ENCODE measurements around the gene HOXC9.

The HOXC9 gene

DNA sequence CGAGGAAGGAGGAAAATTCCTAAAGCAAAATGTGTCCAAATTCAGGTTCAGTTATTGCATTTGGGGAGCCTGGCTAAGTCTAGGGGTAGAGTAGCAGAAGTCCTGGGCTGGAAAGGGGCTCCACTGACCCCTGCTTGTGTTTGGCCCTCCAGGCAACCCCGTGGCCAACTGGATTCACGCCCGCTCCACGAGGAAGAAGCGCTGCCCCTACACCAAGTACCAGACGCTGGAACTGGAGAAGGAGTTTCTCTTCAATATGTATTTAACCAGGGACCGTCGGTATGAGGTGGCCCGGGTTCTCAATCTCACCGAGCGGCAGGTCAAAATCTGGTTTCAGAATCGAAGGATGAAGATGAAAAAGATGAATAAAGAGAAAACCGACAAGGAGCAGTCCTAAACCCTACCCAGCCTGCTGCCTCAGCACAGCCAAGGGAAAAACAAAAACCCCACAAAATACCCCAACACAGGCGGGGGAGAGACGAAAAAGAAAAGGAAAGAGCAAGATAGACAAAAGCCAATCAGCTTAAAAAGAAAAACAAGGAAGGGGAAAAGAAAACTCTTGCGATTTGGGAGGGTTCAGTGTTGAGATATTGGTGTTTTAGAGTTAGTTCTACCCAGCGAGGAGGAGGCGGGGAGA, 2.4 kb downstream of the HOXC9 start:
- no peak for FAIRE-seq
- no peak for DNase-seq (ENCODE audit: insufficient read length, low spot score)
- TF ChIP-seq, protein P1, sequence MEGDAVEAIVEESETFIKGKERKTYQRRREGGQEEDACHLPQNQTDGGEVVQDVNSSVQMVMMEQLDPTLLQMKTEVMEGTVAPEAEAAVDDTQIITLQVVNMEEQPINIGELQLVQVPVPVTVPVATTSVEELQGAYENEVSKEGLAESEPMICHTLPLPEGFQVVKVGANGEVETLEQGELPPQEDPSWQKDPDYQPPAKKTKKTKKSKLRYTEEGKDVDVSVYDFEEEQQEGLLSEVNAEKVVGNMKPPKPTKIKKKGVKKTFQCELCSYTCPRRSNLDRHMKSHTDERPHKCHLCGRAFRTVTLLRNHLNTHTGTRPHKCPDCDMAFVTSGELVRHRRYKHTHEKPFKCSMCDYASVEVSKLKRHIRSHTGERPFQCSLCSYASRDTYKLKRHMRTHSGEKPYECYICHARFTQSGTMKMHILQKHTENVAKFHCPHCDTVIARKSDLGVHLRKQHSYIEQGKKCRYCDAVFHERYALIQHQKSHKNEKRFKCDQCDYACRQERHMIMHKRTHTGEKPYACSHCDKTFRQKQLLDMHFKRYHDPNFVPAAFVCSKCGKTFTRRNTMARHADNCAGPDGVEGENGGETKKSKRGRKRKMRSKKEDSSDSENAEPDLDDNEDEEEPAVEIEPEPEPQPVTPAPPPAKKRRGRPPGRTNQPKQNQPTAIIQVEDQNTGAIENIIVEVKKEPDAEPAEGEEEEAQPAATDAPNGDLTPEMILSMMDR (IDR thresholded peaks at IDR 0.05; ENCODE audit: insufficient read depth, missing control alignments), result no peak

DNA sequence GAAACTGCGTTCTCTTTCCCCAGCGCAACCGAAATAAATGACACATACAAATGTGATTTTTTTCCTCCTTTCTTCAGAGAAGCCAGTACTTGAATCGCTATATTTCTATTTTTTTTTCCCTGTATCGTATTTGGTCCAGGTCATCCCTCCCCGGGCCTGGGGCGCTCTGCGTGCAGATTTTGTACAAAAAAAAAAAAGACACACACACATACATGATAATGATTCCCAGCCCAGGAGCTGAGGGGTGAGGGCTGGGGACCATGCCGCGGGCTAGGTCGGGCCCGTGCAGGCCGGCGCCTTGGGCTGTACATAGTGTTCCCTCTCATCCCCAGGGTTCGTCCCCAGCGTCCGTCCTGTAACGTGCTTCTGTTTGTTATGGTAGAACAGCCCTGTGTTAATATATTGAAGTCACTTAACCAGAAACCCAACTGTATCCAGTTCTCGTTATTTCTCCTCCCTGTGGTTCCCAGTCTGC, 3.0 kb downstream of the HOXC9 start:
- DNase-seq (ENCODE audit: insufficient read length, low spot score) (no peak), FAIRE-seq (no peak)
- TF ChIP-seq, protein P1 (IDR thresholded peaks at IDR 0.05; ENCODE audit: insufficient read depth, missing control alignments), result no peak

DNA sequence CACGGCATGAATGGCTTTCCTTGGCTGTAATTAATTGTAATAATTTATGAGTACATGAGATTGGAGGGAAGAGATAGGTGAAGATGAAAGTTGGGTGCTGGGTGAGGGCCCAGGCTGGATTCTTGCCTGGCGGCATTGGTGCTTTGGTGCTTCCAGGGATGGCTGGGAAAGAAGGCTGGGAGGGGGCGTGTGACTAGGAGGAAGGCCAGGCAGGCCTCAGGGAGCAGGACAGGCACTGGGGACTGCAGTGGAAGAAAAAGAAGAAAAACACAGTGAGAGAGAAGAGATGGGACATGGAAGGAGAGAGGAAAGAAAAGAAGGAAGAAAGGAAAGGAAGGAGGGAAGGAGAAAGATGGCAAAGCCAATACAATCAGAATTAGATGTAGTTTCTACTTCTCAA, 3.7 kb downstream of the HOXC9 start:
- FAIRE-seq, result no peak
- TF ChIP-seq, protein P1 (IDR thresholded peaks at IDR 0.05; ENCODE audit: insufficient read depth, missing control alignments), result no peak
- DNase-seq (ENCODE audit: insufficient read length, low spot score), result no peak

DNA sequence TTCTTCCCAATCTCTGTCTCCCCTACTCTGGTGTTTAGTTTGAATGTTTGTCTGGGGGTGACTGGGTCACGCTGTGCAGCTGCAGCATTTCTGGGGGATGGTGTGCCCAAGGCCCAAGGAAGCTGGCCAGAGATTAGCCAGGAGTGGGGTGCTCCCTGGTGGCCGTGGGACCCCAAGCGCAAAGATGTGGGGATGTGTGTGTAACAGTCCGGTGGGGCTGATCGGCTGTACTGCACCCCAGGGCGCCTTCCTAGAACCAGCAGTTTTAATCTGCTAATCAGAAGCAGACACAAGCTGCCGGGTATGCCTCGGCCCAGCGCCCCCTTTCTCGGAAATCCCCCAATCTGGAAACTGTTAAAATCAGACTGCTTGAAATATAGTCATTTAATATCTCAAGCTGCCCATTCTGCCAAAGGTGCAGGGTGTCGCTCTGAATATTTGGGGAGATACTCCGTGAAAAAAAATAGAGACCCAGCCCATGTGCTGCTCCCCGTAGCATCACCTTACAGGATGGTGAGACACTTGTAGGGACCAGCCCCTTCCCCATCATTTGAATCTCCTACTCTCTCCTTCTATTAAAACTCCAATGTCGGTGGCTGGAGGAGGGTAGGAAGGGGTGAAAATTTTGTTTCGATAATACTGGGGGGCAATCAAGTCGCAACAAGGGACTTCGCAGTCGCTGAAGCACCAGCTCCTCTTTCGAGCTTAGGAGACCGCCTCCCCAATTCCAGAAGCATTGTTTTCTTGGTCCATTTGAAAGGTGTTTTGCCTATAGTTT, 4.3 kb downstream of the HOXC9 start:
- TF ChIP-seq, protein P1 (IDR thresholded peaks at IDR 0.05; ENCODE audit: insufficient read depth, missing control alignments), result no peak
- DNase-seq (ENCODE audit: insufficient read length, low spot score) (no peak), FAIRE-seq (no peak)

DNA sequence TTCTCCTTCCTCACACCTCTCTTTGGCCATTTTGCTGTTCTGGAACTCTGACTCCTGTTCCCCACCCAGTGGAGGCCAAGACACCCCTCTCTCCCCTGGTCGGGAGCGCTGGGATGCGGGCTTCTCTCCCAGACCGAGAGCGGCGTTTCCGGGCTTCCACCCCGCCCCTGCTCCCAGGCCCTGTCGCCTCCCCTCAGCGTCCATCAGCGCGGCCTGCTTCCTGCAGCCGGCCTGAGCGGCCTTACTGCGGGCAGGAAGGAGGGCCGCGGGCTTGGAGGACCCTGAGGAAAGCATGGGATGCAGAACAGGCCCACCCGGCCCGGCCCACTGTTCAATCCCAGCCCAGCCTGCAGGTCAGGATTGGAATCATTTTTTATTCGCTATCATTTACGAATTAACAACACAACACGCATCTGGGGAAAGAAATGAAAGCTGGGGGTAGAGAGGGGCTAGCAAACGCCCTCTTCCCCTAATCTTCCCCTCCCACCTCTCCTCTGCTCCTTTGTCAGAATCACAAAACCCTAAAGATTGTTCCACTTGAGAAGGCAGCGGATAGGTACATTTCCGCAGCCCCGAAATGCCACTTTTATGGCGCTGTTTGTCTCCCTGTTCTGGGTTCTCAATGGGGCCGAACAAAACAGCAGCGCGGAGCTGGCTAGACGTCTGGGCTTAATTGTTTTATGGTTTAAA, 5.0 kb downstream of the HOXC9 start:
- no peak for DNase-seq (ENCODE audit: insufficient read length, low spot score)
- TF ChIP-seq, protein P1 (IDR thresholded peaks at IDR 0.05; ENCODE audit: insufficient read depth, missing control alignments), result no peak
- no peak for FAIRE-seq

DNA sequence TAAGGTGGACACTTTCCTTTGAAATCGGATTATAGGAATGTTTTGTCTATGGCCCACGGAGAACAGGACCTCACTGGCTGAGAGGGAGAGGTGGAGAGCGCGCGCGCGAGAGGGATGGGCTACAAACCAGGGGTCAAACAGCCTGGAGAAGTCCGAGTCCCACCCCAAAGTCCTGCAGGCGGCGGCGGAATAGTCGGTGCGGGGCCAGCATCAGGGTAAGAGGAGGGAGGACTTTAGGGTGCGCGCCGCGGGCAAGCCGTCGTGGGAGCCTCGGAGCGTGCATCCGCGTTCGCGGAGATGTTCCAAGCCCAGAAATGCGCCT, 5.5 kb downstream of the HOXC9 start:
- TF ChIP-seq, protein P1 (IDR thresholded peaks at IDR 0.05; ENCODE audit: insufficient read depth, missing control alignments), result no peak
- FAIRE-seq (no peak), DNase-seq (ENCODE audit: insufficient read length, low spot score) (no peak)

All from D721Med (cell line).